Measurements from ENCODE around the gene ADH5. TPM values are rescaled to one million over a fixed set of nuclear protein-coding genes. Genes with fewer than 3 reads are reported as not detected.

Gene ADH5
- total RNA-seq, 1 donor from 2014 or later: 99.5 TPM

DNA sequence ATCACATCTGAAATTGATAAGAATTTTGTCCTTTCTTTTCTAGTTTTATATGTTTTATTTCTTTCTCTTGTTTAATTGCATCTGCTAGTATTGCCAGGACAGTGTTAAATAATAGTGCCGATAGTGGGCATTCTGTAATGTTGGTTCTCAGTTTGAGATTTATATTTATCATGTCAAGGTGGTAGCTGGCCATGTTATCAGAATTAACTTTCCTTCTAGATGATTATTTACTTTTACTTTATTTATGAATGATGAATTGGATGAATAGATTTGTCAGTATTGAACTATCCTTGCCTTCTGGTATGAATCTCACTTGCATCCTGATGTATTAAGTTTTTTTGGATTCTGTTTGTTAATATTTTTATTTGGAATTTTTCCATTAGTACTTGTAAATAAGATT is 50.4 kb downstream of the ADH5 start:
- no peak for TF ChIP-seq CTCF (IDR thresholded peaks at IDR 0.05; ENCODE audit: insufficient read depth, low read length, poor library complexity, severe bottlenecking)
- DNase-seq (ENCODE audit: low read depth): no peak
- Histone ChIP-seq H3K4me3 (ENCODE audit: low read depth, low read length) (no peak overlapping the region), H3K27me3 (ENCODE audit: control insufficient read depth, insufficient read depth, low read length) (no peaks in the 10 kb centered on the region), H3K36me3 (ENCODE audit: control insufficient read depth, insufficient read depth, low read length) (no peaks in the 10 kb centered on the region)

DNA sequence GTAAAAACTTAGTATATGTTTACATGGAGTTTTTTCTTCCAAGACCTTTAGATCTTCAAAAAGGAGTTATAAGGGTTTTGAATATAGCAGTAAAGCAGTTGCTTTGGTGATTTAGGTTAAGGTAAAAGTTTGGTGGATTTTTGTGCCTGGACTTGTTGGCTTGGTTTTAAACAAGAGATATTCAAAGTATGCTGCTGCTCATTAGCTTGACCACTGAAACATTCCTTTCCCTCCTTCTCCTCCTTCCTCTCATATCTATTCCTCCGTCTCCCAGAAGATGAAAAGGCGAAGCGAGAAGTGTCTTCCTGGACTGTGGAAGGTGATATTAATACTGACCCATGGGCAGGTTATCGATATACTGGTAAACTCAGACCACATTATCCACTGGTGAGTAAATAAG is 54.6 kb downstream of the ADH5 start:
- DNase-seq (ENCODE audit: low read depth): no peak
- Histone ChIP-seq H3K36me3 (ENCODE audit: control insufficient read depth, insufficient read depth, low read length) (no peaks in the 10 kb centered on the region), H3K27me3 (ENCODE audit: control insufficient read depth, insufficient read depth, low read length) (no peaks in the 10 kb centered on the region), H3K4me3 (ENCODE audit: low read depth, low read length) (no peak overlapping the region)
- no peak for TF ChIP-seq CTCF (IDR thresholded peaks at IDR 0.05; ENCODE audit: insufficient read depth, low read length, poor library complexity, severe bottlenecking)

DNA sequence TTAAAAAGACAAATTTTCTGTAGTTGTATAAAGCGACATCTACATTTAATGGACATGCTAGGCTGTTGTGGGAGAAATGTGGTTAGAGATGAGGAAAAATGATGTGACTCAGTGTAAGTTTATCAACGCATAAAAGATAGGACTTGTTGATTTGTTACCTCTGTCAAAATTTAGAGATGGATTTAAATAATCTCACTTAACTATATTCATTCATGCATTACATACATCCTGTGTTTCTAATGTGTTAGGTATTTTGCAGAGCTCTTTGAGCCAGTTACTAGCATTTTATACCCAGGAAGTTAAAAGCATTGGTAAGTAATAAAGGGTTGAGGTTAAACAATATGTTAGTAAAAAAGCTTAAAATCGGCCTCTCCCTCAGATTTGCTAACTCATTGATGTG is 58.7 kb downstream of the ADH5 start:
- Histone ChIP-seq H3K36me3 (ENCODE audit: control insufficient read depth, insufficient read depth, low read length) (no peaks in the 10 kb centered on the region), H3K4me3 (ENCODE audit: low read depth, low read length) (no peak overlapping the region), H3K27me3 (ENCODE audit: control insufficient read depth, insufficient read depth, low read length) (no peaks in the 10 kb centered on the region)
- no peak for TF ChIP-seq CTCF (IDR thresholded peaks at IDR 0.05; ENCODE audit: insufficient read depth, low read length, poor library complexity, severe bottlenecking)
- no peak for DNase-seq (ENCODE audit: low read depth)

GRCh38 chr4:99029018-99029735 is 59.4 kb downstream of the ADH5 start:
- no peaks in the 10 kb centered on the region for H3K27me3 ChIP-seq (ENCODE audit: control insufficient read depth, insufficient read depth, low read length)
- no peak for TF ChIP-seq CTCF (IDR thresholded peaks at IDR 0.05; ENCODE audit: insufficient read depth, low read length, poor library complexity, severe bottlenecking)
- no peaks in the 10 kb centered on the region for H3K36me3 ChIP-seq (ENCODE audit: control insufficient read depth, insufficient read depth, low read length)
- H3K4me3 ChIP-seq (ENCODE audit: low read depth, low read length): no peak overlapping the region
- no peak for DNase-seq (ENCODE audit: low read depth)

DNA sequence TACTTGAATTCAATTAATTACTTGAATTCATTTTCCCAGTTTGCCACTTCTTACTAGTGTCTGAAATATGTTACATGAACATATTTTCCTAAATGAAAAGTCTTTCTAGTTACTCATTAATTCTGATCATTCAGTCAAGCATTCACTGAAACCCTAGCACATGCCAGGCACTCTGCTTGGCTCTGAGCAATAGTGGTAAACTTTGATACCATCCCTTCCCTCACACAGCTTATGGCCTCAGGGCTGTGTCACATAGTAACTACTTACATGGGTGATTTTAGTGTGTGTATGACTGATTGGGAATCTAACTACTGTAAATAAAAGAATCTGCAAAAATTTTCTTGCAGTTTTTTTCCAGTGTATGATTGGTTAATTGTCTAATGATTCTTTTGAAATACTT is 60.4 kb downstream of the ADH5 start:
- TF ChIP-seq CTCF (IDR thresholded peaks at IDR 0.05; ENCODE audit: insufficient read depth, low read length, poor library complexity, severe bottlenecking): no peak
- Histone ChIP-seq H3K27me3 (ENCODE audit: control insufficient read depth, insufficient read depth, low read length) (no peaks in the 10 kb centered on the region), H3K4me3 (ENCODE audit: low read depth, low read length) (no peak overlapping the region), H3K36me3 (ENCODE audit: control insufficient read depth, insufficient read depth, low read length) (no peaks in the 10 kb centered on the region)
- DNase-seq (ENCODE audit: low read depth): no peak

DNA sequence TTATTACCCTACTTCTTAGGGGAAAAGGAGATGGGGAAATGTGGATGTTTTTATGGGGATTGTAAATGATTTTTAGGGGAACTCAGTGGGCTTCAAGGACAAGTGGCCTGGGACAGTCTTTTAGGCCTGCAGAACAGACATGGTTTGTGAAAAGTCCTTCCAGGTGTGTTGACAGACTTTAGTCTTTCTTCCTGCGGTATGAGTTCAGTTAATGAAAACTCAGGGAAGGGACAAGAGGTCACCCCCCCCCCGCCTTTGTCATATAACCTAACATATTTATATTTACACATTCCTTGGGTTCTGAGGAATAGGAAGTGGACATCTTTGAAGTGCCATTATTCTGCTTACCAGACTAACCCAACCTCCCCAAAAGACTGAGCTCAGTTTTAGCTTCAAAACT is 61.3 kb downstream of the ADH5 start:
- H3K4me3 ChIP-seq (ENCODE audit: low read depth, low read length): no peak overlapping the region
- no peak for TF ChIP-seq CTCF (IDR thresholded peaks at IDR 0.05; ENCODE audit: insufficient read depth, low read length, poor library complexity, severe bottlenecking)
- no peaks in the 10 kb centered on the region for H3K36me3 ChIP-seq (ENCODE audit: control insufficient read depth, insufficient read depth, low read length)
- DNase-seq (ENCODE audit: low read depth): no peak
- H3K27me3 ChIP-seq (ENCODE audit: control insufficient read depth, insufficient read depth, low read length): no peaks in the 10 kb centered on the region
